GM12891 (cell line): ENCODE data around the gene RPS6KA2.

Experiments used
- POLR2A ChIP-seq: IDR thresholded peaks from 2 replicates; pipeline ENCODE4 v1.6.1; 2011; ENCODE audit warnings: low read depth, low read length, control low read depth
- POLR2AphosphoS5 ChIP-seq: IDR thresholded peaks from 2 replicates; pipeline ENCODE4 v1.6.1; 2011; ENCODE audit warnings: low read depth, low read length, control low read depth

DNA sequence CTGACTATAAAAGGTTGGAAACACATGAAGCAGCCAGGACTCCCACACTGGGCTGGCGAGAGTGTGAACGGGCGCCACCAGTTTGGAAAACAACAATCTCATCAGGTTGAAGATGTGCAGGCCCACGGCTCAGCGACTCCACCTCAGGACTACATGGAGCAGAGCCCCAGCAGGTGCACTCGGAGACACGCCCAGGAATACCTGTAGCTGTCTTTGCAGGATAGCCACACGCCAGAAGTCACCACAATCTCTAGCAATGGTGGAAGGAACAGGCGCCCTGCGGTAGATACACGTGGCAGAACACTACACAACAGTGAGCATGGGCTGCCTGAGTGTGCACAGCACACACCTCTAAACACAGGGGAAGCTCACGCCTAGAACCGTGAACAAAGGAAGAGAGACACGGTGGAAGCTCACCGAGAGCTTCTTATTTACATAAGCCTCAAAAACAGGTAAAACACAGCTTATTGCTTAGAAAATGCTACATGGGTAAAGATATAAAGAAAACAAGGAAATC is 28.7 kb upstream of the RPS6KA2 start:
- no peak for TF ChIP-seq POLR2A
- no peak for TF ChIP-seq POLR2AphosphoS5
